K562 (cell line): ENCODE data around the gene SNX27. TPM values are rescaled to one million over a fixed set of nuclear protein-coding genes. Genes with fewer than 3 reads are reported as not detected.
A peak's percentile ranks its signal among the peaks of the same experiment; 100 is the strongest.

Experiments
- ARNT ChIP-seq, 2 experiments: fragments of 450-650 bp; IDR thresholded peaks; 2 replicates each; pipeline ENCODE4 v1.6.1; 2016; ENCODE audit warnings: mild to moderate bottlenecking in 1 of 2
- C11orf30 ChIP-seq: fragments of 450-650 bp; IDR thresholded peaks from 2 replicates; pipeline ENCODE4 v1.6.1; 2016; ENCODE audit warnings: low read depth, mild to moderate bottlenecking
- CBFA2T3 ChIP-seq: fragments of 450-650 bp; IDR thresholded peaks from 2 replicates; pipeline ENCODE4 v1.6.1; 2017
- HCFC1 ChIP-seq: IDR thresholded peaks from 2 replicates; pipeline ENCODE4 v1.6.1; 2012; ENCODE audit warnings: low read depth, low read length, improper control_type of control experiment
- HDAC1 ChIP-seq, 2 experiments: fragments of 450-650 bp; IDR thresholded peaks; 2 replicates each; pipeline ENCODE4 v1.6.1; 2016 to 2017; ENCODE audit warnings: inconsistent platforms in 1 of 2, mild to moderate bottlenecking in 1 of 2, moderate library complexity in 1 of 2
- MAFF ChIP-seq: IDR thresholded peaks from 2 replicates; pipeline ENCODE4 v1.6.1; 2012; ENCODE audit warnings: low read length, improper control_type of control experiment
- ZBTB7A ChIP-seq: IDR thresholded peaks from 2 replicates; pipeline ENCODE4 v1.6.1; 2011; ENCODE audit warnings: low read depth, mild to moderate bottlenecking, low read length, moderate library complexity, borderline replicate concordance; ENCODE audit not compliant: control insufficient read depth
- ZNF311 ChIP-seq: fragments of 250-450 bp; sonication (Bioruptor Pico); IDR thresholded peaks from 2 replicates; pipeline ENCODE4 v1.4.0; 2020; ENCODE audit warnings: mild to moderate bottlenecking, moderate library complexity
- ZNF431 ChIP-seq: sonication (generic); formaldehyde crosslinking; IDR thresholded peaks from 2 replicates; pipeline ENCODE4 v1.8.0; 2022; ENCODE audit warnings: mild to moderate bottlenecking, missing genetic modification reagents
- ZNF76 ChIP-seq: fragments of 250-450 bp; sonication (Bioruptor Pico); IDR thresholded peaks from 2 replicates; pipeline ENCODE4 v1.4.0; 2020; ENCODE audit warnings: mild to moderate bottlenecking, moderate library complexity, borderline replicate concordance
- ZNF785 ChIP-seq: fragments of 250-450 bp; sonication (Bioruptor Pico); IDR thresholded peaks from 2 replicates; pipeline ENCODE4 v1.4.0; 2020; ENCODE audit warnings: mild to moderate bottlenecking
- polyA plus RNA-seq, 8 experiments: library from polyadenylated mRNA; depleted of rRNA in 4 of 8; stranded (reverse) in 5 of 8; unstranded in 3 of 8; fragments of >200 nt; fragmentation: Nextera tagmentation in 2 of 8; fragmentation: Illumina TruSeq in 1 of 8; extraction: Ambion mirVana in 2 of 8; extraction: Trizol in 1 of 8; gene quantifications; 2 replicates each; pipeline versions ENCODE4 v1.2.1 to v1.2.3, GENCODE V29; 2011 to 2014; ENCODE audit warnings: inconsistent platforms in 1 of 8, missing spikeins in 1 of 8
- total RNA-seq, 7 experiments: library from RNA; depleted of rRNA in 6 of 7; stranded (reverse); fragments of >200 nt in 6 of 7; fragmentation: Illumina TruSeq in 2 of 7; extraction: Trizol in 2 of 7; gene quantifications; 2 replicates each; pipeline versions ENCODE4 v1.2.1 to v1.2.3, GENCODE V29; 2011 to 2021; ENCODE audit warnings: low replicate concordance in 1 of 7
- TF ChIP-seq, protein P1 (sequence below), 2 experiments: fragments of 450-650 bp; IDR thresholded peaks; 2 replicates each; pipeline ENCODE4 v1.6.1; 2016; ENCODE audit warnings: mild to moderate bottlenecking in 2 of 2, borderline replicate concordance in 1 of 2, low read depth in 1 of 2, moderate library complexity in 1 of 2
- TF ChIP-seq, protein P2 (sequence below), 3 experiments: fragments of 200-800 bp in 1 of 3; fragments of 250-450 bp in 1 of 3; fragments of 450-650 bp in 1 of 3; sonication (Bioruptor Pico) in 1 of 3; sonication (Bioruptor generic) in 1 of 3; formaldehyde crosslinking in 1 of 3; IDR thresholded peaks; 2 replicates each; pipeline versions ENCODE4 v1.6.1 to v1.8.0; 2016 to 2022; ENCODE audit warnings: mild to moderate bottlenecking in 2 of 3, missing genetic modification characterization in 2 of 3, missing compliant biosample characterization in 1 of 3, moderate library complexity in 1 of 3
- TF ChIP-seq, protein P3 (sequence below): fragments of 450-650 bp; IDR thresholded peaks from 2 replicates; pipeline ENCODE4 v1.6.1; 2016

Gene SNX27
- total and polyA plus RNA-seq, 9 of the 15 experiments (the other 6 are each of a cell fraction or from before 2014, with no cell fraction given) = 4.5 to 18.7 (median 10.1) TPM

DNA sequence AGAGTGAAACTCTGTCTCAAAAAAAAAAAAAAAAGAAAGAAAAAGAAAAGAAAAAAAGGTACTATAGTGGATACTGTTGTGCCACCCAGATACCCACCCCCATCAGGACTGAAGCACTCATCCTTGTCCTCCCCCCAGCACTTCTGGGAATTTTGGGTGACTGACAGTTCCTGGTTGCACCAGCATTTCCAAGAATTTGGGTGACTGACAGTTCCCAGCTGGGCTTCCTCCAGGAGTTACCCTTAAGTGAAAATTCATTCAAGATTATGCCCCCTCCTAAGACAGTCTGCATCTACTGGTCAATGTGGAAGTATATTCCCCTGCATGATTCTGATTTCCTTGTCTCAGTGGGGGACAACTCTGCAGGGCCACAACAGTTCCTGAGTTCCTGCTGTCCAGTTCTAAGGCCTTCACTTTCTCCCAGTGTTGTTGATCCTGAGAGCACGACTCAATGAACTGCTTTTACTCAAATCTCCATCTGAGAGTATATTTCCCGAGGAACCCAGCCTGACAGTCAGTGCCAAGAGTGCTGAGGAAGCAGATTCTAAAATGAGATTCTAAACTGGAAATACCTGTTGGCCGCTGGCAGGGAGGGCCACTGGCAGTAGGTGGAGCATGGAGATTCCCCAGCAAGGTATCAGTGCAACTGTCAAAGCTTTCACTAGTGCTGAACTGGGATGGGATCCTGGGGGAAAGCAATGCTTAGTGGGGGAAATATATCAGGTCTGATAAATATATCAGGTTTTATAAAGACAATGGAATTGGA is 127.9 kb downstream of the SNX27 start (continued):
- TF ChIP-seq, protein P1, sequence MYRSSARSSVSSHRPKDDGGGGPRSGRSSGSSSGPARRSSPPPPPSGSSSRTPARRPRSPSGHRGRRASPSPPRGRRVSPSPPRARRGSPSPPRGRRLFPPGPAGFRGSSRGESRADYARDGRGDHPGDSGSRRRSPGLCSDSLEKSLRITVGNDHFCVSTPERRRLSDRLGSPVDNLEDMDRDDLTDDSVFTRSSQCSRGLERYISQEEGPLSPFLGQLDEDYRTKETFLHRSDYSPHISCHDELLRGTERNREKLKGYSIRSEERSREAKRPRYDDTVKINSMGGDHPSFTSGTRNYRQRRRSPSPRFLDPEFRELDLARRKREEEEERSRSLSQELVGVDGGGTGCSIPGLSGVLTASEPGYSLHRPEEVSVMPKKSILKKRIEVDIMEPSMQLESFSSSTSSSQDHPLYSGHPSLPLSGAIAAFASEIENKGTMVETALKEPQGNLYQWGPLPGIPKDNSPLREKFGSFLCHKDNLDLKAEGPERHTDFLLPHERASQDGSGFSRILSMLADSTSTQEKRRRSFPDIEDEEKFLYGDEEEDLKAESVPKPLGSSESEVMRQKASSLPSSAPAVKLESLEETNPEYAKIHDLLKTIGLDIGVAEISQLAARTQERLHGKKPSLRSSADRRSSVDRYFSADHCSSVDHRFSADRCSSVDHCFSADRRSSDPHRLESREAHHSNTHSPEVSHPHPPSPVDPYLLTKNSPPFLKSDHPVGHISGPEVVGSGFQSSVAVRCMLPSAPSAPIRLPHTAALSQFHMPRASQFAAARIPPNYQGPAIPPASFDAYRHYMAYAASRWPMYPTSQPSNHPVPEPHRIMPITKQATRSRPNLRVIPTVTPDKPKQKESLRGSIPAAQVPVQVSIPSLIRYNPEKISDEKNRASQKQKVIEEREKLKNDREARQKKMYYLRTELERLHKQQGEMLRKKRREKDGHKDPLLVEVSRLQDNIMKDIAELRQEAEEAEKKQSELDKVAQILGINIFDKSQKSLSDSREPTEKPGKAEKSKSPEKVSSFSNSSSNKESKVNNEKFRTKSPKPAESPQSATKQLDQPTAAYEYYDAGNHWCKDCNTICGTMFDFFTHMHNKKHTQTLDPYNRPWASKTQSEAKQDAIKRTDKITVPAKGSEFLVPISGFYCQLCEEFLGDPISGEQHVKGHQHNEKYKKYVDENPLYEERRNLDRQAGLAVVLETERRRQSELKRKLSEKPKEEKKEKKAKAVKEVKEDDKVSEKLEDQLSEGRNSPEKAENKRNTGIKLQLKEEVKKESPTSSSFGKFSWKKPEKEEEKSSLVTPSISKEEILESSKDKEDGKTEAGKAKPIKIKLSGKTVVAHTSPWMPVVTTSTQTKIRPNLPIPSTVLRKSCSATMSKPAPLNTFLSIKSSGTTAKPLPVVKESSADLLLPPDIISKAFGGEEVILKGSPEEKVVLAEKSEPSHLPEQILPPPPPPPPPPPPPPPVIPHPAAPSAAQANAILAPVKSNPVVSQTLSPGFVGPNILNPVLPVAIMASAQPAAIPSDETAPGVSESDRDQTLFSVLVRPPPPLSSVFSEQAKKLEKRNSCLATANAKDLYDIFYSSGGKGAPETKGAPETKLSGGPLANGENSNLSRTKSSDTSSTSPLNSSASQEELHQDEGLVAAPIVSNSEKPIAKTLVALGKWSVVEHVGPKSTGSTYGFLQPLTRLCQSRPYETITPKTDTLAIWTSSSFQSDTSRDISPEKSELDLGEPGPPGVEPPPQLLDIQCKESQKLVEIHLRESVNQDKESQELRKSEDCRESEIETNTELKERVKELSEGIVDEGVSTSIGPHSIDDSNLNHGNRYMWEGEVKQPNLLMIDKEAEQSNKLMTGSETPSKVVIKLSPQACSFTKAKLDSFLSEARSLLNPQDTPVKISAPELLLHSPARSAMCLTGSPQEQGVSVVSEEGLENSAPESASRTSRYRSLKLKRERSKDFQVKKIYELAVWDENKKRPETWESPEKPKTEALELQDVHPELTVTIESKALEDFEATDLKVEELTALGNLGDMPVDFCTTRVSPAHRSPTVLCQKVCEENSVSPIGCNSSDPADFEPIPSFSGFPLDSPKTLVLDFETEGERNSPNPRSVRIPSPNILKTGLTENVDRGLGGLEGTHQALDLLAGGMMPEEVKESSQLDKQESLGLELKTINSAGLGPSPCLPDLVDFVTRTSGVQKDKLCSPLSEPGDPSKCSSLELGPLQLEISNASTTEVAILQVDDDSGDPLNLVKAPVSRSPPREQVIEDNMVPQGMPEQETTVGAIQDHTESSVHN (IDR thresholded peaks at IDR 0.05; ENCODE audit: borderline replicate concordance in 1 of 2, low read depth in 1 of 2) = 0 out of 4 replicates have a peak, but pooled peaks of 1 of the 2 experiments have one; percentile 65
- TF ChIP-seq ZNF76 (CRISPR knock-in tag) = no peak
- TF ChIP-seq C11orf30 = peak; percentile 91
- TF ChIP-seq, protein P2, sequence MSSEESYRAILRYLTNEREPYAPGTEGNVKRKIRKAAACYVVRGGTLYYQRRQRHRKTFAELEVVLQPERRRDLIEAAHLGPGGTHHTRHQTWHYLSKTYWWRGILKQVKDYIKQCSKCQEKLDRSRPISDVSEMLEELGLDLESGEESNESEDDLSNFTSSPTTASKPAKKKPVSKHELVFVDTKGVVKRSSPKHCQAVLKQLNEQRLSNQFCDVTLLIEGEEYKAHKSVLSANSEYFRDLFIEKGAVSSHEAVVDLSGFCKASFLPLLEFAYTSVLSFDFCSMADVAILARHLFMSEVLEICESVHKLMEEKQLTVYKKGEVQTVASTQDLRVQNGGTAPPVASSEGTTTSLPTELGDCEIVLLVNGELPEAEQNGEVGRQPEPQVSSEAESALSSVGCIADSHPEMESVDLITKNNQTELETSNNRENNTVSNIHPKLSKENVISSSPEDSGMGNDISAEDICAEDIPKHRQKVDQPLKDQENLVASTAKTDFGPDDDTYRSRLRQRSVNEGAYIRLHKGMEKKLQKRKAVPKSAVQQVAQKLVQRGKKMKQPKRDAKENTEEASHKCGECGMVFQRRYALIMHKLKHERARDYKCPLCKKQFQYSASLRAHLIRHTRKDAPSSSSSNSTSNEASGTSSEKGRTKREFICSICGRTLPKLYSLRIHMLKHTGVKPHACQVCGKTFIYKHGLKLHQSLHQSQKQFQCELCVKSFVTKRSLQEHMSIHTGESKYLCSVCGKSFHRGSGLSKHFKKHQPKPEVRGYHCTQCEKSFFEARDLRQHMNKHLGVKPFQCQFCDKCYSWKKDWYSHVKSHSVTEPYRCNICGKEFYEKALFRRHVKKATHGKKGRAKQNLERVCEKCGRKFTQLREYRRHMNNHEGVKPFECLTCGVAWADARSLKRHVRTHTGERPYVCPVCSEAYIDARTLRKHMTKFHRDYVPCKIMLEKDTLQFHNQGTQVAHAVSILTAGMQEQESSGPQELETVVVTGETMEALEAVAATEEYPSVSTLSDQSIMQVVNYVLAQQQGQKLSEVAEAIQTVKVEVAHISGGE (CRISPR knock-in tag; IDR thresholded peaks at IDR 0.05) = no peak
- peak; percentile 43; the same call in 1 of the 2 replicates for TF ChIP-seq CBFA2T3
- TF ChIP-seq HDAC1 (IDR thresholded peaks at IDR 0.05) = peak in 1 of 2 experiments; percentile 61; a peak in 2 of 4 replicates
- TF ChIP-seq HCFC1 = no peak
- TF ChIP-seq ZNF785 (CRISPR knock-in tag) = no peak
- no peak for TF ChIP-seq ZNF311 (CRISPR knock-in tag)
- TF ChIP-seq, protein P3, sequence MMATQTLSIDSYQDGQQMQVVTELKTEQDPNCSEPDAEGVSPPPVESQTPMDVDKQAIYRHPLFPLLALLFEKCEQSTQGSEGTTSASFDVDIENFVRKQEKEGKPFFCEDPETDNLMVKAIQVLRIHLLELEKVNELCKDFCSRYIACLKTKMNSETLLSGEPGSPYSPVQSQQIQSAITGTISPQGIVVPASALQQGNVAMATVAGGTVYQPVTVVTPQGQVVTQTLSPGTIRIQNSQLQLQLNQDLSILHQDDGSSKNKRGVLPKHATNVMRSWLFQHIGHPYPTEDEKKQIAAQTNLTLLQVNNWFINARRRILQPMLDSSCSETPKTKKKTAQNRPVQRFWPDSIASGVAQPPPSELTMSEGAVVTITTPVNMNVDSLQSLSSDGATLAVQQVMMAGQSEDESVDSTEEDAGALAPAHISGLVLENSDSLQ = peak; percentile 98
- TF ChIP-seq ARNT (IDR thresholded peaks at IDR 0.05) = no peak; a peak in 1 of 4 replicates
- no peak for TF ChIP-seq ZBTB7A
- TF ChIP-seq MAFF = peak; percentile 80
- TF ChIP-seq ZNF431 (CRISPR knock-in tag) = no peak
